H9 (cell line): ENCODE results near the gene PDCD7. TPM values are rescaled to one million over a fixed set of nuclear protein-coding genes. Genes with fewer than 3 reads are reported as not detected.

ENCODE experiments used
- DNase-seq: peaks from one replicate; pipeline ENCODE4 v3.0.0-alpha.2; 2017
- H2AFZ ChIP-seq: one replicate; pipeline ENCODE4 v1.6.1; 2013; ENCODE audit warnings: mild to moderate bottlenecking, low read length, control low read depth, moderate library complexity
- H2AK5ac ChIP-seq: 2 replicates; pipeline ENCODE4 v1.6.1; 2013; ENCODE audit warnings: low read length, control low read depth, mixed read lengths; ENCODE audit not compliant: insufficient read length
- H2BK120ac ChIP-seq: one replicate; pipeline ENCODE4 v1.6.1; 2013; ENCODE audit warnings: low read depth, mild to moderate bottlenecking, low read length, control low read depth, inconsistent platforms; ENCODE audit not compliant: poor library complexity, severe bottlenecking
- H2BK12ac ChIP-seq: 2 replicates; pipeline ENCODE4 v1.6.1; 2013; ENCODE audit warnings: low read length, control low read depth, mixed read lengths, low read depth; ENCODE audit not compliant: insufficient read length
- H2BK15ac ChIP-seq: 2 replicates; pipeline ENCODE4 v1.6.1; 2013; ENCODE audit warnings: low read depth, low read length, control low read depth
- H2BK20ac ChIP-seq: one replicate; pipeline ENCODE4 v1.6.1; 2013; ENCODE audit warnings: low read depth, mild to moderate bottlenecking, low read length, control low read depth, inconsistent platforms; ENCODE audit not compliant: poor library complexity, severe bottlenecking
- H2BK5ac ChIP-seq: 2 replicates; pipeline ENCODE4 v1.6.1; 2013; ENCODE audit warnings: low read length, control low read depth, mixed read lengths; ENCODE audit not compliant: insufficient read length
- H3K14ac ChIP-seq: 2 replicates; pipeline ENCODE4 v1.6.1; 2013; ENCODE audit warnings: low read length, control low read depth; ENCODE audit not compliant: insufficient read depth
- H3K18ac ChIP-seq: 2 replicates; pipeline ENCODE4 v1.6.1; 2013; ENCODE audit warnings: low read depth, mild to moderate bottlenecking, mixed read lengths, low read length, control low read depth; ENCODE audit not compliant: insufficient read length
- H3K23ac ChIP-seq: 2 replicates; pipeline ENCODE4 v1.6.1; 2013; ENCODE audit warnings: low read length, control low read depth, mixed read lengths, low read depth; ENCODE audit not compliant: insufficient read length
- H3K23me2 ChIP-seq: 2 replicates; pipeline ENCODE4 v1.6.1; 2013; ENCODE audit warnings: low read depth, mild to moderate bottlenecking, mixed read lengths, low read length, control low read depth; ENCODE audit not compliant: insufficient read length, poor library complexity, severe bottlenecking
- H3K27ac ChIP-seq: 2 replicates; pipeline ENCODE4 v1.5.1; 2013; ENCODE audit warnings: low read length, control low read depth, mixed read lengths, low read depth; ENCODE audit not compliant: insufficient read length
- H3K27me3 ChIP-seq: 2 replicates; pipeline ENCODE4 v1.6.1; 2013; ENCODE audit warnings: low read length, control low read depth, inconsistent platforms; ENCODE audit not compliant: insufficient read depth
- H3K4ac ChIP-seq: 2 replicates; pipeline ENCODE4 v1.6.1; 2013; ENCODE audit warnings: low read depth, mild to moderate bottlenecking, control low read depth, inconsistent platforms, low read length, moderate library complexity
- H3K4me1 ChIP-seq: 2 replicates; pipeline ENCODE4 v1.6.1; 2013; ENCODE audit warnings: low read length, control low read depth, inconsistent platforms; ENCODE audit not compliant: insufficient read depth
- H3K4me2 ChIP-seq: 2 replicates; pipeline ENCODE4 v1.6.1; 2013; ENCODE audit warnings: low read length, control low read depth, mixed read lengths; ENCODE audit not compliant: insufficient read length, insufficient read depth
- H3K56ac ChIP-seq: 2 replicates; pipeline ENCODE4 v1.6.1; 2013; ENCODE audit warnings: low read depth, mild to moderate bottlenecking, mixed read lengths, low read length, control low read depth; ENCODE audit not compliant: insufficient read length
- H3K79me1 ChIP-seq: 2 replicates; pipeline ENCODE4 v1.6.1; 2013; ENCODE audit warnings: low read depth, mild to moderate bottlenecking, moderate library complexity, low read length, control low read depth, inconsistent platforms; ENCODE audit not compliant: insufficient read depth, poor library complexity, severe bottlenecking
- H3K79me2 ChIP-seq: 2 replicates; pipeline ENCODE4 v1.6.1; 2013; ENCODE audit warnings: low read length, control low read depth, inconsistent platforms; ENCODE audit not compliant: insufficient read depth
- H3K9ac ChIP-seq: 2 replicates; pipeline ENCODE4 v1.6.1; 2013; ENCODE audit warnings: low read length, control low read depth, mixed read lengths; ENCODE audit not compliant: insufficient read length; ENCODE audit errors: extremely low read depth
- H3K9me3 ChIP-seq: one replicate; pipeline ENCODE4 v1.6.1; 2013; ENCODE audit warnings: low read depth, low read length, inconsistent platforms; ENCODE audit not compliant: control insufficient read depth
- H3T11ph ChIP-seq: one replicate; pipeline ENCODE4 v1.6.1; 2013; ENCODE audit warnings: mild to moderate bottlenecking, low read length, control low read depth, inconsistent platforms
- H4K20me1 ChIP-seq: one replicate; pipeline ENCODE4 v1.6.1; 2013; ENCODE audit not compliant: control insufficient read depth, insufficient read length, insufficient read depth
- H4K5ac ChIP-seq: 2 replicates; pipeline ENCODE4 v1.6.1; 2013; ENCODE audit warnings: low read depth, mild to moderate bottlenecking, mixed read lengths, low read length, control low read depth; ENCODE audit not compliant: insufficient read length
- H4K8ac ChIP-seq: replicated peaks from 2 replicates; pipeline ENCODE4 v1.6.1; 2013; ENCODE audit warnings: low read length, control low read depth, mixed read lengths, low read depth; ENCODE audit not compliant: insufficient read length
- H4K91ac ChIP-seq: 2 replicates; pipeline ENCODE4 v1.6.1; 2013; ENCODE audit warnings: low read depth, mild to moderate bottlenecking, moderate library complexity, mixed read lengths, low read length, control low read depth; ENCODE audit not compliant: insufficient read length
- H3K27ac Mint-ChIP-seq, 3 experiments: 2 replicates in 2 of 3; 3 replicates in 1 of 3; pipeline ENCODE4 v1.8.0; 2020 to 2021; ENCODE audit warnings: mixed read lengths in 3 of 3, mild to moderate bottlenecking in 1 of 3, moderate library complexity in 1 of 3
- H3K27me3 Mint-ChIP-seq: 2 replicates; pipeline ENCODE4 v1.8.0; 2021; ENCODE audit warnings: low read depth, mild to moderate bottlenecking, moderate library complexity, mixed read lengths
- H3K36me3 Mint-ChIP-seq, 3 experiments: 2 replicates in 2 of 3; 3 replicates in 1 of 3; pipeline ENCODE4 v1.8.0; 2020 to 2021; ENCODE audit warnings: low read depth in 3 of 3, mixed read lengths in 3 of 3; ENCODE audit not compliant: insufficient read depth in 1 of 3
- H3K4me1 Mint-ChIP-seq, 2 experiments: 2 replicates each; pipeline ENCODE4 v1.8.0; 2020; ENCODE audit warnings: mixed read lengths in 2 of 2
- H3K4me3 Mint-ChIP-seq, 2 experiments: 2 replicates in 1 of 2; 3 replicates in 1 of 2; pipeline ENCODE4 v1.8.0; 2020 to 2021; ENCODE audit warnings: mild to moderate bottlenecking in 2 of 2, mixed read lengths in 2 of 2, moderate library complexity in 1 of 2
- H3K9me3 Mint-ChIP-seq, 2 experiments: 2 replicates in 1 of 2; 3 replicates in 1 of 2; pipeline ENCODE4 v1.8.0; 2020; ENCODE audit warnings: mild to moderate bottlenecking in 2 of 2, mixed read lengths in 2 of 2, moderate library complexity in 1 of 2
- CTCF ChIP-seq: fragments of 200-600 bp; sonication (generic); conservative IDR thresholded peaks from 3 replicates; pipeline ENCODE4 v1.8.0; 2021; ENCODE audit warnings: antibody characterized with exemption, mild to moderate bottlenecking
- WGBS: extraction: QIAGEN DNeasy Blood & Tissue Kit; methylation state at CpG from one replicate; pipeline ENCODE4 v1.1.7; 2013; ENCODE audit warnings: missing lambda C conversion rate, low lambda C conversion rate, mixed read lengths; ENCODE audit not compliant: insufficient read length; ENCODE audit errors: extremely low coverage; 5-methylcytosine and 5-hydroxymethylcytosine counted together
- total RNA-seq: library from RNA; stranded (reverse); gene quantifications from 2 replicates; pipeline ENCODE4 v1.2.1, GENCODE V29; 2021

The PDCD7 gene
- total RNA-seq, 1 experiment from 2014 or later, result 35.2 TPM

DNA sequence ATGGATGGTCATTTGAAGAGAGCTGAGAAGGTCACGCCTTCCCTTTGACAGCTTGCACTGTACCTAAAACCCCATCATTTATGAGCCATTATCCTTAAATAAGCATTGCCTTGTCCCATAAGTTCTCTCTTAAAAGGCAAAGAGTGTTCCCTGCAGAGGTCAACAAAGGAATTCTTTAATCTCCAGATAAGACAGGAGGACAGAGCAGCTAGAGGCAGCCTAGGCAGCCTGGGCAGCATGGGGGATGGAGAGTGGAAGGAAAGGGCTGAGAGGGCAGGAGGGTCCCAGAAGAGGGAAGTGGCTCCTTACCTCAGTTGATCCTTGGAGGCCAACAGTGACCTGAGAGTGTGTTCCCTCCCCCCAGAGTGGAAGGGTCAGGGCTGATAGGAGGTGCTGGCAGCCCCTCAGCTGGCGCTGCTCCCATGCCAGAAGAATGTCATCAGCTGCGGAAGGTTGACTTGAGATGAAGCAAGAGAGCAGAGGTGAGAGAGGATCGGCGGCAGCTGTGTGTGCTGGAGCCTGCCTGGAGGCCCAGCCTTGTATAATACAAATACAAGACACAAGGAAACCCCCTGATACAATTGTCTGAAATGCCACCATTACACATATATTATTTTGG is 44.3 kb downstream of the PDCD7 start:
- Histone ChIP-seq H3K56ac (no peak overlapping the region), H3T11ph (no peak overlapping the region), H2BK15ac (no peak overlapping the region), H4K20me1 (no peaks in the 10 kb centered on the region), H3K27me3 (no peaks in the 10 kb centered on the region), H3K23me2 (no peaks in the 10 kb centered on the region), H4K5ac (no peak overlapping the region), H3K18ac (no peak overlapping the region), H3K79me2 (no peaks in the 10 kb centered on the region), H3K14ac (no peak overlapping the region; the same call in 1 of the 2 replicates), H2AFZ (no peak overlapping the region), H2BK120ac (no peak overlapping the region), H3K4ac (no peak overlapping the region), H3K27ac (no peak overlapping the region), H3K9me3 (no peaks in the 10 kb centered on the region), H3K79me1 (no peaks in the 10 kb centered on the region), H3K4me2 (no peak overlapping the region), H4K91ac (no peak overlapping the region), H2BK20ac (no peak overlapping the region), H3K23ac (no peak overlapping the region), H4K8ac (no peak overlapping the region), H3K9ac (no peak overlapping the region), H3K4me1 (peaks cover 3% of the 10 kb centered on the region; the same call in 1 of the 2 replicates), H2BK5ac (no peak overlapping the region), H2AK5ac (no peak overlapping the region), H2BK12ac (no peak overlapping the region)
- Mint-ChIP-seq H3K9me3 (no peaks in the 10 kb centered on the region; a peak in 1 of 5 replicates), H3K4me1 (peaks cover 42 to 50% of the 10 kb centered on the region in 2 experiments), H3K27me3 (peaks cover 5% of the 10 kb centered on the region), H3K4me3 (no peak overlapping the region), H3K27ac (no peak overlapping the region), H3K36me3 (no peaks in the 10 kb centered on the region)
- no peak for DNase-seq
- WGBS, result no CpG with 5 or more reads among the region's 5 CpGs
- no peak for TF ChIP-seq CTCF
